Spleen (tissue), 11 donors: ENCODE results near the gene ITGB6. TPM values are rescaled to one million over a fixed set of nuclear protein-coding genes. Genes with fewer than 3 reads are reported as not detected.

Experiments
- DNase-seq: peaks from one replicate; pipeline ENCODE4 v3.0.0-alpha.2; 2020
- H3K27ac ChIP-seq, 8 donors: fragments of 200-600 bp; sonication (generic) in 7 of 8; 1 replicate in 4 of 8; 2 replicates in 4 of 8; pipeline versions ENCODE4 v1.5.0 to v1.8.0; 2016 to 2021; ENCODE audit warnings: inconsistent platforms in 4 of 8, mild to moderate bottlenecking in 4 of 8, moderate library complexity in 1 of 8
- H3K27me3 ChIP-seq, 7 donors: fragments of 200-600 bp; sonication (generic) in 6 of 7; replicated peaks in 1 of 7; 1 replicate in 4 of 7; 2 replicates in 3 of 7; pipeline versions ENCODE4 v1.5.0 to v1.8.0; 2016 to 2021; ENCODE audit warnings: inconsistent platforms in 3 of 7, mild to moderate bottlenecking in 1 of 7
- H3K36me3 ChIP-seq, 6 donors: fragments of 200-600 bp; sonication (generic) in 5 of 6; 1 replicate in 4 of 6; 2 replicates in 2 of 6; pipeline versions ENCODE4 v1.5.0 to v1.8.0; 2016 to 2021; ENCODE audit warnings: inconsistent platforms in 2 of 6
- H3K4me1 ChIP-seq, 6 donors: fragments of 200-600 bp; sonication (generic) in 5 of 6; 1 replicate in 3 of 6; 2 replicates in 3 of 6; pipeline versions ENCODE4 v1.5.0 to v1.8.0; 2016 to 2021; ENCODE audit warnings: inconsistent platforms in 3 of 6
- H3K4me3 ChIP-seq, 8 donors: fragments of 200-600 bp; sonication (generic) in 7 of 8; 1 replicate in 4 of 8; 2 replicates in 4 of 8; pipeline versions ENCODE4 v1.5.0 to v1.8.0; 2016 to 2021; ENCODE audit warnings: inconsistent platforms in 4 of 8, mild to moderate bottlenecking in 4 of 8, moderate library complexity in 2 of 8
- H3K9me3 ChIP-seq, 8 donors: fragments of 200-600 bp; sonication (generic) in 7 of 8; 1 replicate in 4 of 8; 2 replicates in 4 of 8; pipeline versions ENCODE4 v1.5.0 to v1.8.0; 2016 to 2021; ENCODE audit warnings: inconsistent platforms in 4 of 8
- POLR2A ChIP-seq, 3 donors: fragments of 450-650 bp; IDR thresholded peaks; one replicate each; pipeline ENCODE4 v1.5.1; 2017; ENCODE audit warnings: antibody characterized with exemption in 3 of 3, mild to moderate bottlenecking in 1 of 3
- POLR2AphosphoS5 ChIP-seq, 3 donors: sonication (generic); formaldehyde crosslinking; IDR thresholded peaks; one replicate each; pipeline ENCODE4 v1.5.1; 2017; ENCODE audit warnings: antibody characterized with exemption in 3 of 3
- WGBS, 5 donors: extraction: QIAGEN DNeasy Blood & Tissue Kit in 3 of 5; methylation state at CpG; one replicate each; pipeline versions ENCODE4 v1.1.5 to v1.1.7; 2013 to 2018; 5-methylcytosine and 5-hydroxymethylcytosine counted together
- intact Hi-C: fragments of 100-400 bp; cut with DNase I; formaldehyde crosslinking; loops from one replicate; pipeline ENCODE4 v1.15.0; 2023; ENCODE audit warnings: low total_unique reads
- polyA plus RNA-seq, 3 donors: library from polyadenylated mRNA; stranded (reverse); fragments of 200-250 nt; gene quantifications; one replicate each; pipeline ENCODE4 v1.2.1, GENCODE V29; 2013
- total RNA-seq, 7 donors: library from RNA; depleted of rRNA in 3 of 7; stranded (reverse); fragments of >200 nt in 3 of 7; fragmentation: NEBNext Ultra II Directional in 4 of 7; extraction: Animal tissue kit (Norgen Biotek cat#: 25700) in 4 of 7; gene quantifications; one replicate each; pipeline versions ENCODE4 v1.1.0 to v1.2.1, GENCODE V29; 2016 to 2021
- TF ChIP-seq, protein P1 (sequence below), 11 experiments: fragments of 200-600 bp in 7 of 11; fragments of 450-650 bp in 4 of 11; sonication (generic) in 4 of 11; IDR thresholded peaks in 8 of 11; conservative IDR thresholded peaks in 3 of 11; 1 replicate in 7 of 11; 2 replicates in 4 of 11; pipeline versions ENCODE4 v1.4.0 to v1.8.0; 2016 to 2021; ENCODE audit warnings: antibody characterized with exemption in 11 of 11, inconsistent platforms in 4 of 11, mild to moderate bottlenecking in 1 of 11
- donor health status: healthy with polysubstance abuse.
- donor health status: DM: no; HTN: no; CAD: no; lungs with moderate emphysema.
- donor health status: DM: no; HTN: no; CAD: no.
- donor health status: Bipolar disorder and iron deficiency.
- donor health status: healthy.
- donor health status: DM: no; HTN: no; CAD: no.
- donor health status: DM: yes; HTN: yes; CAD: no.

The ITGB6 gene
- total and polyA plus RNA-seq, 10 donors = 0.02 TPM; not detected in 9

DNA sequence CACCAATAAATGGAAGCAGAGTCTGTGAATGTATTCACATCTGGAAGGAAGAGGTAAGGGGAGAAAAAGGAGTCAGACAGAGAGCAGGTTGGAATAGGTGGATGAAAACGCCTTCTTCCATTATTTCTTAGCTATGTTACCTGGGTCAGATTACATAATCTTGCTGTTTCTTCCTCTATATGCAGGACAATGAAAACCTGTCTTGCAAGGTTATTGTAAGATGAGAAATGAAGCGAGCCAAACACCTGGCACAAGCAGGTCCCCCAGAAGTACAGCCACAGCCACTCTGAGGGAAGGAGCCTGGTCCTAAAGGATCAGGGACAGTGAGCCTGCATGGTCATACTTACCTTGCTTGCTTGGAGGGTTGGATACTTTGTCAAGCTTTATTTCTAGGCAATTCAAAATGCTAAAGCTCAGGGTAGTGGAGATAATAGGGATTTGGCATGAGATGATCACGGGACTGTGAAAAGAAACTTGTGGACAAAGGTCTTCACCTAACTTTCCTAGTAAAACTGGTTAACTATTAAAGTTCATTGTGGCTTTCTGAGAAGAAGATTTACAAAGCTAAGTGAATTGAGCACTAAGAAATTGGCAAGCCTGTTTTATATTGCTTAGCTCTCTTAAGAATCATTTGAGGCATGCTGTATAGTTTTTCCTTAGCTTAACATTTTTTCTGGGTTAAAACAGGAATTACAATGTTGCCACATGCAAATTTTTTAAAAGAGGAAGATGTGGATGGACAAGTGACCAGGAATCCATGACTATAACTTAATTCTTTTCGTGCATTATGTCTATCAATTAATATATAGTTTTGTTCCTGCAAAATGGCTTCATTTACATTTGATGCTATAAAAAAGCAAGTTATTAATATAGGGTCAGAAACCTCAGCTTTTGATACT lies 121.9 kb downstream of the ITGB6 start:
- peaks cover 0 to 15% (median 12%) of the 10 kb centered on the region in 6 donors for H3K4me1 ChIP-seq
- peaks cover 0 to 26% (median 16%) of the 10 kb centered on the region in 8 donors for H3K9me3 ChIP-seq
- no peak for DNase-seq
- no peaks in the 10 kb centered on the region for H3K36me3 ChIP-seq
- no peak for TF ChIP-seq POLR2A (IDR thresholded peaks at IDR 0.05)
- TF ChIP-seq, protein P1, sequence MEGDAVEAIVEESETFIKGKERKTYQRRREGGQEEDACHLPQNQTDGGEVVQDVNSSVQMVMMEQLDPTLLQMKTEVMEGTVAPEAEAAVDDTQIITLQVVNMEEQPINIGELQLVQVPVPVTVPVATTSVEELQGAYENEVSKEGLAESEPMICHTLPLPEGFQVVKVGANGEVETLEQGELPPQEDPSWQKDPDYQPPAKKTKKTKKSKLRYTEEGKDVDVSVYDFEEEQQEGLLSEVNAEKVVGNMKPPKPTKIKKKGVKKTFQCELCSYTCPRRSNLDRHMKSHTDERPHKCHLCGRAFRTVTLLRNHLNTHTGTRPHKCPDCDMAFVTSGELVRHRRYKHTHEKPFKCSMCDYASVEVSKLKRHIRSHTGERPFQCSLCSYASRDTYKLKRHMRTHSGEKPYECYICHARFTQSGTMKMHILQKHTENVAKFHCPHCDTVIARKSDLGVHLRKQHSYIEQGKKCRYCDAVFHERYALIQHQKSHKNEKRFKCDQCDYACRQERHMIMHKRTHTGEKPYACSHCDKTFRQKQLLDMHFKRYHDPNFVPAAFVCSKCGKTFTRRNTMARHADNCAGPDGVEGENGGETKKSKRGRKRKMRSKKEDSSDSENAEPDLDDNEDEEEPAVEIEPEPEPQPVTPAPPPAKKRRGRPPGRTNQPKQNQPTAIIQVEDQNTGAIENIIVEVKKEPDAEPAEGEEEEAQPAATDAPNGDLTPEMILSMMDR (IDR thresholded peaks at IDR 0.05 in 8 of 11, conservative IDR thresholded peaks at IDR 0.05 in 3 of 11) = no peak
- no peak for TF ChIP-seq POLR2AphosphoS5 (IDR thresholded peaks at IDR 0.05)
- intact Hi-C loops = no loop called here
- no peaks in the 10 kb centered on the region for H3K27me3 ChIP-seq
- WGBS, 5 donors = 80 to 94% (median 88%) methylated on average over 4 of the region's 4 CpGs
- H3K4me3 ChIP-seq = no peak overlapping the region
- no peak overlapping the region for H3K27ac ChIP-seq

DNA sequence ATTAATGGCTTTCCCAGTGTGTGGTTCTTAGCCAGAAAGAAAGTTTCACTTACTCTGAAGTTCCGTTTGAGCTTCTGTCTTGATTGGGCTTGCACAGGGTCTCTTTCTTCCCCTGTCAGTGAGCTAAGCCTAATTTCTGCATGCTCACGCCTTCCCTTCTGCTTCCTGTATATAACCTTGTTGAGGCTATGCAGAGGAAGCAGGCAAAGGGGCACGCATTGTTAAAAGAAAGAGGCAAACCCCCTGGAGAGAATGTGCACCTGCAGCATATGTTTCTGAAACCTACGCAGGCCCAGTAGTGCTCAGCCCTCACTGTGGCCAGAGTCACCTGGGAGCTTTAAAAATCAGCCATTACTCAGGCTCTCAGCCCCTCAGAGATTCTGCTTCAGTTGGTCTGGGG lies 123.2 kb downstream of the ITGB6 start:
- Histone ChIP-seq H3K27ac (no peak overlapping the region), H3K36me3 (no peaks in the 10 kb centered on the region), H3K9me3 (peaks cover 0 to 21% (median 6%) of the 10 kb centered on the region in 8 donors), H3K4me3 (no peak overlapping the region), H3K4me1 (peaks cover 0 to 15% (median 12%) of the 10 kb centered on the region in 6 donors), H3K27me3 (no peaks in the 10 kb centered on the region)
- no peak for DNase-seq
- 12 to 17% (median 16%) methylated on average over 4 of the region's 4 CpGs for WGBS, 5 donors
- intact Hi-C loops = no loop called here
- no peak for TF ChIP-seq POLR2A (IDR thresholded peaks at IDR 0.05)
- no peak for TF ChIP-seq POLR2AphosphoS5 (IDR thresholded peaks at IDR 0.05)
- TF ChIP-seq, protein P1 (IDR thresholded peaks at IDR 0.05 in 8 of 11, conservative IDR thresholded peaks at IDR 0.05 in 3 of 11) = no peak

DNA sequence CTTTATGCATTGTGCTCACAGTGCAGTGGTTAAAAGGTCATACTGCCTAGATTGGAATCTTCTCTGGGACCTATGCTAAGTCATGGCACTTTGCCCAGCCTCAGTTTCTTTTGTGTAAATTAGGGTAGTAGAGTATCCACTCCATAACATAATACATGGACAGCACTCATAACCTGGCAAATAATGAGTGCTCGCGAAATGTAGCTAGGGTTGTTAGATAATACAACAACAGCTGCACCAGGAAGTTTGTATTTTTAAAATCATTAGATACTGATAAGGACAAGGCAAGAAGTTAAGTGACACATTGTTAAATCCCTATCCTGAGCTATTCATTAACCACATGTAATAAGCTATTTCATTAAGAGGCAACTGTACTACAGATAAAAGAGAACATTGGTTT lies 123.8 kb downstream of the ITGB6 start:
- 66 to 84% (median 73%) methylated on average over 2 of the region's 2 CpGs for WGBS, 5 donors
- Histone ChIP-seq H3K9me3 (peaks cover 0 to 19% (median 6%) of the 10 kb centered on the region in 8 donors), H3K27ac (no peak overlapping the region), H3K36me3 (no peaks in the 10 kb centered on the region), H3K4me1 (peaks cover 0 to 15% (median 12%) of the 10 kb centered on the region in 6 donors), H3K27me3 (no peaks in the 10 kb centered on the region), H3K4me3 (no peak overlapping the region)
- TF ChIP-seq, protein P1 (IDR thresholded peaks at IDR 0.05 in 8 of 11, conservative IDR thresholded peaks at IDR 0.05 in 3 of 11) = no peak
- TF ChIP-seq POLR2A (IDR thresholded peaks at IDR 0.05) = no peak
- no peak for TF ChIP-seq POLR2AphosphoS5 (IDR thresholded peaks at IDR 0.05)
- intact Hi-C loops = no loop called here
- DNase-seq = no peak

DNA sequence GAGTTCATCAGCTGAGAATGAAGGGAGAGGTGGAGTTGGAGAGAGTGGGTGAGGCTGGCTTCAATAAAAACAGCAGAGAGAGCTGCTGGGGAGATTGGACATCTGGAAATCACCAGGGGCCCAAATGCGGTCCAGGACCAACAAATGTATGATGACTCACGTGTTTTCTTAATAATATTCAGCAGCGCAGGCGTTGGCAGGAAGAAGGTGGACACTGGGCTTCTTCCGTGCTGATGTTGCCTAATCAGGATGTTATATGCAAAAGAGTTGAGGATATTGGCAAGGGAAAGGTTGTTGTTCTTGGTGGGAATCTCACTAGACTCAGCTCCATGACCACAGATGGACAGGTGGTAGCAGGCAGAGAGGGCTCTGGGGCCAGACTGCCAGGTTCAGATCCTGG lies 124.9 kb downstream of the ITGB6 start:
- Histone ChIP-seq H3K27ac (no peak overlapping the region), H3K9me3 (peaks cover 0 to 17% (median 6%) of the 10 kb centered on the region in 8 donors), H3K27me3 (no peaks in the 10 kb centered on the region), H3K4me3 (no peak overlapping the region), H3K4me1 (peaks cover 0 to 15% (median 12%) of the 10 kb centered on the region in 6 donors), H3K36me3 (no peaks in the 10 kb centered on the region)
- DNase-seq = no peak
- TF ChIP-seq POLR2A (IDR thresholded peaks at IDR 0.05) (no peak), POLR2AphosphoS5 (IDR thresholded peaks at IDR 0.05) (no peak)
- TF ChIP-seq, protein P1 (IDR thresholded peaks at IDR 0.05 in 8 of 11, conservative IDR thresholded peaks at IDR 0.05 in 3 of 11) = no peak
- intact Hi-C loops = no loop called here
- 52 to 84% (median 67%) methylated on average over 5 of the region's 5 CpGs for WGBS, 5 donors
